SKM-1 treated with dmso at 0.1 percent for 144 hours (cell line): ENCODE results near the gene ADGRG6.
"Not testable (repeated sequence)": the region's sequence is repeated elsewhere in the genome, so short reads cannot be mapped to it uniquely, and the experiment has no call there.

Experiments used
- DNase-seq: peaks from one replicate; lab custom pipeline; 2025; ENCODE audit not compliant: unreplicated experiment; lab: John Stamatoyannopoulos, UW

Gene ADGRG6

GRCh38 chr6:142440600-142441293, 138.9 kb downstream of the ADGRG6 start:
- DNase-seq, result no peak

GRCh38 chr6:142441716-142442115, 139.9 kb downstream of the ADGRG6 start:
- DNase-seq, result no peak

- no peak for DNase-seq
These were observed 141.3 kb downstream of the ADGRG6 start for GRCh38 chr6:142443102-142443501.

GRCh38 chr6:142443532-142443931, 141.7 kb downstream of the ADGRG6 start:
- no peak for DNase-seq

- DNase-seq, result no peak
These were observed 142.6 kb downstream of the ADGRG6 start for GRCh38 chr6:142444376-142444775.

GRCh38 chr6:142444881-142445301, 143.1 kb downstream of the ADGRG6 start:
- peak; percentile 38 for DNase-seq

- no peak for DNase-seq
These were observed 144.4 kb downstream of the ADGRG6 start for GRCh38 chr6:142446168-142446567.

- no peak for DNase-seq
These were observed 144.8 kb downstream of the ADGRG6 start for GRCh38 chr6:142446576-142446975.

- no peak for DNase-seq
These were observed 146.4 kb downstream of the ADGRG6 start for GRCh38 chr6:142448091-142448729.

GRCh38 chr6:142450856-142451255, 149.0 kb downstream of the ADGRG6 start:
- not testable (repeated sequence) for DNase-seq

- DNase-seq, result no peak
These were observed 151.2 kb downstream of the ADGRG6 start for GRCh38 chr6:142452993-142453392.

GRCh38 chr6:142454196-142454595, 152.4 kb downstream of the ADGRG6 start:
- DNase-seq, result not testable (repeated sequence)

- not testable (repeated sequence) for DNase-seq
These were observed 153.0 kb downstream of the ADGRG6 start for GRCh38 chr6:142454848-142455247.

GRCh38 chr6:142455957-142456589, 154.3 kb downstream of the ADGRG6 start:
- DNase-seq, result no peak

- no peak for DNase-seq
These were observed 156.0 kb downstream of the ADGRG6 start for GRCh38 chr6:142457638-142458406.

GRCh38 chr6:142458836-142459235, 157.0 kb downstream of the ADGRG6 start:
- DNase-seq, result no peak

- DNase-seq, result no peak
These were observed 157.5 kb downstream of the ADGRG6 start for GRCh38 chr6:142459271-142459670.

GRCh38 chr6:142462260-142462659, 160.5 kb downstream of the ADGRG6 start:
- DNase-seq, result no peak

- DNase-seq, result no peak
These were observed 162.2 kb downstream of the ADGRG6 start for GRCh38 chr6:142463988-142464387.

GRCh38 chr6:142469220-142469619, 167.4 kb downstream of the ADGRG6 start:
- no peak for DNase-seq

- DNase-seq, result no peak
These were observed 168.6 kb downstream of the ADGRG6 start for GRCh38 chr6:142470421-142470820.
